Measurements from ENCODE around the gene SSTR4. TPM values are rescaled to one million over a fixed set of nuclear protein-coding genes. Genes with fewer than 3 reads are reported as not detected.

SSTR4 gene
- total RNA-seq, 3 donors from 2014 or later, result 0.19 TPM; not detected in 2

DNA sequence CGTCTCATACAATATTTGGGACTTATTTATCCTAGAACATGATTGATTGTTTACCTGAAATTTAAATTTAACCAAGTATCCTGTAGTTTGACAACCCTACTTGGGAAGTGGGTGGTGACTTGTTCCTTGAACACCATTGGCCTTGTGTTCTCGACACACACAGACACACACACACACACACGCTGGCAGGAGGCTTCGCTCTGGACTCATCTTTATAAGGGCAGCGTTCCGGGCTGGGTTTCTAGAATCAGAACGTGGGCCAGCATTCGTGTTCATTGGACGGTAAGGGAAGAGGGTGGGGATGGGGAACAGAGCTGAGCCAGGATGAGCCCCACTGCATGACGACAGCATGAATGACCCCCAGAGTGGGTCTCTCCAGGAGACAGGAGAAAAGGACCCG, 16.2 kb upstream of the SSTR4 start:
- TF ChIP-seq, protein P1, sequence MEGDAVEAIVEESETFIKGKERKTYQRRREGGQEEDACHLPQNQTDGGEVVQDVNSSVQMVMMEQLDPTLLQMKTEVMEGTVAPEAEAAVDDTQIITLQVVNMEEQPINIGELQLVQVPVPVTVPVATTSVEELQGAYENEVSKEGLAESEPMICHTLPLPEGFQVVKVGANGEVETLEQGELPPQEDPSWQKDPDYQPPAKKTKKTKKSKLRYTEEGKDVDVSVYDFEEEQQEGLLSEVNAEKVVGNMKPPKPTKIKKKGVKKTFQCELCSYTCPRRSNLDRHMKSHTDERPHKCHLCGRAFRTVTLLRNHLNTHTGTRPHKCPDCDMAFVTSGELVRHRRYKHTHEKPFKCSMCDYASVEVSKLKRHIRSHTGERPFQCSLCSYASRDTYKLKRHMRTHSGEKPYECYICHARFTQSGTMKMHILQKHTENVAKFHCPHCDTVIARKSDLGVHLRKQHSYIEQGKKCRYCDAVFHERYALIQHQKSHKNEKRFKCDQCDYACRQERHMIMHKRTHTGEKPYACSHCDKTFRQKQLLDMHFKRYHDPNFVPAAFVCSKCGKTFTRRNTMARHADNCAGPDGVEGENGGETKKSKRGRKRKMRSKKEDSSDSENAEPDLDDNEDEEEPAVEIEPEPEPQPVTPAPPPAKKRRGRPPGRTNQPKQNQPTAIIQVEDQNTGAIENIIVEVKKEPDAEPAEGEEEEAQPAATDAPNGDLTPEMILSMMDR (IDR thresholded peaks at IDR 0.05), result no peak
- H3K4me1 ChIP-seq (ENCODE audit: low read depth), result no peaks in the 10 kb centered on the region
- intact Hi-C loops (cut with DNase I, micrococcal nuclease), result no loop called here
- H3K4me3 ChIP-seq, result no peak overlapping the region
- H3K9me3 ChIP-seq, result no peaks in the 10 kb centered on the region
- no peaks in the 10 kb centered on the region for H3K36me3 ChIP-seq (ENCODE audit: low read depth)
- DNase-seq, result no peak
- no peak for ATAC-seq

GRCh38 chr20:23019403-23019802, 15.7 kb upstream of the SSTR4 start:
- Histone ChIP-seq H3K36me3 (ENCODE audit: low read depth) (no peaks in the 10 kb centered on the region), H3K9me3 (no peaks in the 10 kb centered on the region), H3K4me3 (no peak overlapping the region), H3K4me1 (ENCODE audit: low read depth) (no peaks in the 10 kb centered on the region)
- ATAC-seq (no peak), DNase-seq (no peak)
- TF ChIP-seq, protein P1 (IDR thresholded peaks at IDR 0.05), result no peak
- intact Hi-C loops (cut with DNase I, micrococcal nuclease), result no loop called here

- no peak overlapping the region for H3K4me3 ChIP-seq
- H3K4me1 ChIP-seq (ENCODE audit: low read depth), result no peaks in the 10 kb centered on the region
- TF ChIP-seq, protein P1 (IDR thresholded peaks at IDR 0.05), result no peak
- intact Hi-C loops (cut with DNase I, micrococcal nuclease), result no loop called here
- no peaks in the 10 kb centered on the region for H3K36me3 ChIP-seq (ENCODE audit: low read depth)
- no peaks in the 10 kb centered on the region for H3K9me3 ChIP-seq
- DNase-seq (no peak), ATAC-seq (no peak)
Observed at GRCh38 chr20:23020230-23021018, 14.7 kb upstream of the SSTR4 start.

DNA sequence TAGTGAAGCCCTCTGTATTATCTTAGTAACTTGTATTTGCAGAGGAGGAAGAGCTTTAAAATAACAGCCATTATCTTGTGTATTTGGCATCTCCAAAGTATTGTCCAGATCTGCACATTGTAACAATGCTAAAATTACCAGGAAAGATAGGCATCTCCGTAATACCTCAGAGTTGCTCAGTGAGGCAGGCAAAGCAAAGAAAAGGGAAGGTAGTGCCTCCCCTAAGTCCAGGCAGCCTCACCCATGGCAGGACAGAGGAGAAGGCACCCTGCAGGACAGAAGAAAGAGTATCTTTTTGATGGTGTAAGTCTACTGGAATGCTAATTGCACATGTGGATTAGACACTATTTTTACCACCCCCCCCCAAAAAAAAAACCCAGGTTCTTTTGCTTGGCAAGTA, 13.6 kb upstream of the SSTR4 start:
- no peaks in the 10 kb centered on the region for H3K36me3 ChIP-seq (ENCODE audit: low read depth)
- TF ChIP-seq, protein P1 (IDR thresholded peaks at IDR 0.05), result no peak
- ATAC-seq, result no peak
- intact Hi-C loops (cut with DNase I, micrococcal nuclease), result no loop called here
- no peak overlapping the region for H3K4me3 ChIP-seq
- H3K9me3 ChIP-seq, result no peaks in the 10 kb centered on the region
- H3K4me1 ChIP-seq (ENCODE audit: low read depth), result no peaks in the 10 kb centered on the region
- DNase-seq, result no peak

GRCh38 chr20:23021951-23022350, 13.2 kb upstream of the SSTR4 start:
- TF ChIP-seq, protein P1 (IDR thresholded peaks at IDR 0.05), result no peak

More at GRCh38 chr20:23021951-23022350, 13.2 kb upstream of the SSTR4 start:
- Histone ChIP-seq H3K4me3 (no peak overlapping the region), H3K36me3 (ENCODE audit: low read depth) (no peaks in the 10 kb centered on the region), H3K4me1 (ENCODE audit: low read depth) (no peaks in the 10 kb centered on the region), H3K9me3 (no peaks in the 10 kb centered on the region)
- ATAC-seq, result no peak
- intact Hi-C loops (cut with DNase I, micrococcal nuclease), result no loop called here
- no peak for DNase-seq
